Neural progenitor cell (in vitro differentiated cells): Measurements from ENCODE around the gene PPP2R5C.

ENCODE experiments used
- CTCF ChIP-seq: fragments of 200-600 bp; sonication (generic); IDR thresholded peaks from 2 replicates; pipeline ENCODE4 v1.5.1; 2017; ENCODE audit warnings: antibody characterized with exemption, mild to moderate bottlenecking
- EZH2 ChIP-seq: fragments of 200-600 bp; sonication (generic); IDR thresholded peaks from 2 replicates; pipeline ENCODE4 v1.6.1; 2017; ENCODE audit warnings: antibody characterized with exemption, mild to moderate bottlenecking, moderate library complexity
- EZH2phosphoT487 ChIP-seq: fragments of 200-600 bp; sonication (generic); IDR thresholded peaks from 2 replicates; pipeline ENCODE4 v1.6.1; 2017; ENCODE audit warnings: antibody characterized with exemption

- TF ChIP-seq EZH2phosphoT487 (no peak), CTCF (no peak), EZH2 (no peak)
These were observed 166.3 kb downstream of the PPP2R5C start for GRCh38 chr14:101927859-101928258.
